IMR-90 (cell line): ENCODE data around the gene LRRC56. TPM values are rescaled to one million over a fixed set of nuclear protein-coding genes. Genes with fewer than 3 reads are reported as not detected.
A peak's percentile ranks its signal among the peaks of the same experiment; 100 is the strongest.

ENCODE experiments used
- ATAC-seq: fragments of 200-7000 bp; cut with Tn5 transposase; 2 replicates; pipeline ENCODE4 v1.9.1; 2020; ENCODE audit warnings: low read depth, mild to moderate bottlenecking, moderate library complexity
- BruUV-seq: library from RNA; stranded (reverse); fragments of 400-500 nt; replicated peaks from 2 replicates; lab custom pipeline; 2021; lab: Mats Ljungman, UMichigan
- CTCF ChIA-PET: fragments of 300-600 bp; formaldehyde crosslinking; extraction: SDS; loops from one replicate; lab custom pipeline; 2021; ENCODE audit warnings: antibody characterized with exemption; lab: Yijun Ruan, JAX
- POLR2A ChIA-PET: fragments of 300-600 bp; sonication (Branson Sonifier 250); formaldehyde crosslinking; loops from one replicate; lab custom pipeline; 2022; ENCODE audit warnings: antibody characterized with exemption; ENCODE audit not compliant: unreplicated experiment; lab: Charles Lee
- DNase-seq: peaks from one replicate; pipeline ENCODE4 v3.0.0; 2013
- H2AFZ ChIP-seq: replicated peaks from 2 replicates; pipeline ENCODE3; 2013; ENCODE audit warnings: low read length, mild to moderate bottlenecking; ENCODE audit not compliant: poor library complexity
- H2AK5ac ChIP-seq: 2 replicates; pipeline ENCODE4 v1.6.1; 2013; ENCODE audit warnings: low read depth, low read length, inconsistent platforms
- H2AK9ac ChIP-seq: replicated peaks from 2 replicates; pipeline ENCODE3; 2013; ENCODE audit warnings: mild to moderate bottlenecking, low read depth, low read length, moderate library complexity; ENCODE audit not compliant: poor library complexity
- H2BK120ac ChIP-seq: 2 replicates; pipeline ENCODE4 v1.6.1; 2013; ENCODE audit warnings: low read depth, low read length, inconsistent platforms
- H2BK15ac ChIP-seq: 3 replicates; pipeline ENCODE4 v1.6.1; 2013; ENCODE audit warnings: low read depth, low read length, inconsistent platforms
- H2BK20ac ChIP-seq: 2 replicates; pipeline ENCODE4 v1.6.1; 2013; ENCODE audit warnings: low read depth, mild to moderate bottlenecking, inconsistent platforms, low read length, moderate library complexity
- H2BK5ac ChIP-seq: 2 replicates; pipeline ENCODE4 v1.6.1; 2013; ENCODE audit warnings: mild to moderate bottlenecking, low read depth, low read length, inconsistent platforms; ENCODE audit not compliant: poor library complexity, severe bottlenecking
- H3K14ac ChIP-seq: replicated peaks from 2 replicates; pipeline ENCODE4 v1.6.1; 2013; ENCODE audit warnings: low read depth, low read length, inconsistent platforms
- H3K18ac ChIP-seq: 2 replicates; pipeline ENCODE4 v1.6.1; 2013; ENCODE audit warnings: low read depth, low read length, control low read depth
- H3K23ac ChIP-seq: 2 replicates; pipeline ENCODE4 v1.6.1; 2013; ENCODE audit warnings: low read depth, low read length, inconsistent platforms
- H3K27ac ChIP-seq: 2 replicates; pipeline ENCODE4 v1.5.1; 2013; ENCODE audit warnings: mild to moderate bottlenecking, control low read depth, low read length; ENCODE audit not compliant: insufficient read depth
- H3K27me3 ChIP-seq: 2 replicates; pipeline ENCODE4 v1.6.1; 2013; ENCODE audit warnings: low read length; ENCODE audit not compliant: control insufficient read depth, insufficient read depth
- H3K36me3 ChIP-seq: 2 replicates; pipeline ENCODE4 v1.6.1; 2013; ENCODE audit warnings: low read length, mixed read lengths; ENCODE audit not compliant: control insufficient read depth, insufficient read depth
- H3K4ac ChIP-seq: 2 replicates; pipeline ENCODE4 v1.6.1; 2013; ENCODE audit warnings: low read depth, low read length, inconsistent platforms
- H3K4me1 ChIP-seq: 2 replicates; pipeline ENCODE4 v1.6.1; 2013; ENCODE audit warnings: low read length, mixed read lengths; ENCODE audit not compliant: control insufficient read depth, insufficient read depth
- H3K4me2 ChIP-seq: 2 replicates; pipeline ENCODE4 v1.6.1; 2013; ENCODE audit warnings: low read depth, mild to moderate bottlenecking, control low read depth, low read length, moderate library complexity
- H3K4me3 ChIP-seq: 2 replicates; pipeline ENCODE4 v1.5.1; 2013; ENCODE audit warnings: low read depth, mild to moderate bottlenecking, control low read depth, low read length, moderate library complexity; ENCODE audit not compliant: insufficient read depth
- H3K56ac ChIP-seq: 2 replicates; pipeline ENCODE4 v1.6.1; 2013; ENCODE audit warnings: low read length, inconsistent platforms; ENCODE audit not compliant: insufficient read depth; ENCODE audit errors: extremely low read depth
- H3K79me1 ChIP-seq, 2 experiments: 2 replicates each; pipeline ENCODE4 v1.6.1; 2013; ENCODE audit warnings: low read length in 2 of 2, inconsistent platforms in 1 of 2, low read depth in 1 of 2
- H3K9ac ChIP-seq: 2 replicates; pipeline ENCODE4 v1.6.1; 2013; ENCODE audit warnings: low read depth, low read length, control low read depth
- H3K9me1 ChIP-seq: 2 replicates; pipeline ENCODE4 v1.6.1; 2013; ENCODE audit warnings: low read length, inconsistent platforms; ENCODE audit not compliant: insufficient read depth
- H3K9me3 ChIP-seq: 2 replicates; pipeline ENCODE4 v1.6.1; 2013; ENCODE audit warnings: low read length; ENCODE audit not compliant: control insufficient read depth, insufficient read depth
- H4K20me1 ChIP-seq: 2 replicates; pipeline ENCODE4 v1.6.1; 2013; ENCODE audit warnings: low read length, inconsistent platforms; ENCODE audit not compliant: insufficient read depth
- H4K5ac ChIP-seq: 2 replicates; pipeline ENCODE4 v1.6.1; 2013; ENCODE audit warnings: mild to moderate bottlenecking, low read depth, low read length, control low read depth
- H4K8ac ChIP-seq, 2 experiments: 2 replicates each; pipeline ENCODE4 v1.6.1; 2013; ENCODE audit warnings: low read depth in 2 of 2, low read length in 2 of 2, control low read depth in 1 of 2, inconsistent platforms in 1 of 2
- H4K91ac ChIP-seq: 2 replicates; pipeline ENCODE4 v1.6.1; 2013; ENCODE audit warnings: low read depth, low read length, inconsistent platforms; ENCODE audit not compliant: insufficient read depth
- BHLHE40 ChIP-seq: fragments of 150-350 bp; IDR thresholded peaks from 2 replicates; pipeline ENCODE4 v1.6.1; 2016; ENCODE audit warnings: mild to moderate bottlenecking, low read depth, low read length
- CEBPB ChIP-seq: IDR thresholded peaks from 2 replicates; pipeline ENCODE4 v1.6.1; 2012; ENCODE audit warnings: low read depth, low read length, improper control_type of control experiment
- CHD1 ChIP-seq: IDR thresholded peaks from 2 replicates; pipeline ENCODE4 v1.6.1; 2012; ENCODE audit warnings: low read depth, low read length, improper control_type of control experiment
- FOS ChIP-seq: fragments of 150-350 bp; IDR thresholded peaks from 2 replicates; pipeline ENCODE4 v1.6.1; 2016; ENCODE audit warnings: low read depth, low read length
- MAFK ChIP-seq: IDR thresholded peaks from 2 replicates; pipeline ENCODE4 v1.6.1; 2012; ENCODE audit warnings: low read depth, low read length, improper control_type of control experiment
- MAZ ChIP-seq: IDR thresholded peaks from 2 replicates; pipeline ENCODE4 v1.6.1; 2012; ENCODE audit warnings: low read depth, mild to moderate bottlenecking, low read length, improper control_type of control experiment, moderate library complexity, borderline replicate concordance
- MXI1 ChIP-seq: IDR thresholded peaks from 2 replicates; pipeline ENCODE4 v1.6.1; 2012; ENCODE audit warnings: low read depth, mild to moderate bottlenecking, low read length, moderate library complexity, borderline replicate concordance
- NFE2L2 ChIP-seq: fragments of 150-350 bp; IDR thresholded peaks from 2 replicates; pipeline ENCODE4 v1.6.1; 2016; ENCODE audit warnings: low read depth, mild to moderate bottlenecking, low read length
- POLR2A ChIP-seq: IDR thresholded peaks from 2 replicates; pipeline ENCODE4 v1.6.1; 2012; ENCODE audit warnings: mild to moderate bottlenecking, low read depth, low read length
- RAD21 ChIP-seq: IDR thresholded peaks from 2 replicates; pipeline ENCODE4 v1.6.1; 2012; ENCODE audit warnings: low read length, improper control_type of control experiment
- RCOR1 ChIP-seq: IDR thresholded peaks from 2 replicates; pipeline ENCODE4 v1.6.1; 2012; ENCODE audit warnings: mild to moderate bottlenecking, low read length, improper control_type of control experiment; ENCODE audit not compliant: insufficient replicate concordance
- RFX5 ChIP-seq: IDR thresholded peaks from 2 replicates; pipeline ENCODE4 v1.8.0; 2012; ENCODE audit warnings: low read depth, mild to moderate bottlenecking, low read length, moderate library complexity
- SMC3 ChIP-seq: fragments of 150-350 bp; IDR thresholded peaks from 2 replicates; pipeline ENCODE4 v1.6.1; 2016; ENCODE audit warnings: low read depth, mild to moderate bottlenecking, antibody characterized with exemption, low read length, moderate library complexity
- WGBS, 2 experiments: methylation state at CpG; one replicate each; pipeline versions ENCODE4 v1.1.5 to v1.1.7; 2013; ENCODE audit warnings: missing lambda C conversion rate in 2 of 2; ENCODE audit not compliant: insufficient read length in 1 of 2; ENCODE audit errors: extremely low coverage in 2 of 2; 5-methylcytosine and 5-hydroxymethylcytosine counted together
- dilution Hi-C: fragments of 300-500 bp; cut with HindIII; formaldehyde crosslinking; loops from one replicate; pipeline ENCODE4 v1.14.3; 2018; ENCODE audit warnings: low sequenced_read_pairs; ENCODE audit not compliant: unreplicated experiment
- in situ Hi-C: fragments of 300-500 bp; cut with MboI; formaldehyde crosslinking; loops from 3 replicates; pipeline ENCODE4 v1.14.3; 2019; ENCODE audit warnings: low sequenced_read_pairs, inconsistent platforms, mixed read lengths
- intact Hi-C: fragments of 100-400 bp; cut with micrococcal nuclease; formaldehyde crosslinking; loops from 2 replicates; pipeline ENCODE4 v1.10.0; 2022
- polyA plus RNA-seq, 3 experiments: library from polyadenylated mRNA; depleted of rRNA; stranded (reverse); fragments of >200 nt; gene quantifications; 2 replicates each; pipeline ENCODE4 v1.2.3, GENCODE V29; 2012; ENCODE audit warnings: low replicate concordance in 1 of 3
- total RNA-seq: library from RNA; depleted of rRNA; stranded (reverse); fragments of >200 nt; gene quantifications from 2 replicates; pipeline ENCODE4 v1.2.3, GENCODE V29; 2012
- TF ChIP-seq, protein P1 (sequence below): fragments of 150-350 bp; IDR thresholded peaks from 2 replicates; pipeline ENCODE4 v1.6.1; 2017; ENCODE audit warnings: mild to moderate bottlenecking, antibody characterized with exemption, low read length, low read depth
- TF ChIP-seq, protein P2 (sequence below): fragments of 150-350 bp; IDR thresholded peaks from 2 replicates; pipeline ENCODE4 v1.6.1; 2016; ENCODE audit warnings: low read depth, mild to moderate bottlenecking, low read length, moderate library complexity, borderline replicate concordance
- TF ChIP-seq, protein P3 (sequence below): conservative IDR thresholded peaks from 2 replicates; pipeline ENCODE4 v1.5.1; 2012; ENCODE audit warnings: mild to moderate bottlenecking, low read depth, low read length, improper control_type of control experiment

Gene LRRC56
- total and polyA plus RNA-seq, 2 of the 4 experiments (the other 2 are of a cell fraction): 0.36 to 1.3 TPM

DNA sequence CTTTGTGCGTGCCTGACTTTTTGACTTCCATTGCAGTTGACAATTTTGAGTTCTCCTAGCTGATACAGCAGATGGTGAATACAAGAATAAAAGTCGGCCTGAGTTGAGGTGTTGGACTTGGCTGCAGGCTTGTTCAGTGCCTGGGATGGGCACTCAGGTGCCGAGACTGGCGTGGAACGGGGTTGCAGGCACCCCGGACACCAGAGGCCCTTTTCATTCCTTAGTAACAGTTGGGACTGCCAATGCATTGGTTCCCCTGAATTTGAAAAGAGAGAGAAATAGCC, 40.2 kb downstream of the LRRC56 start:
- no peak for ATAC-seq
- no peak overlapping the region for H2AFZ ChIP-seq
- H3K27ac ChIP-seq: peak overlapping the region; percentile 87
- no peak overlapping the region for H3K56ac ChIP-seq
- H2BK120ac ChIP-seq: no peak overlapping the region
- ChIA-PET POLR2A (no interaction called here), CTCF (no interaction called here)
- dilution Hi-C loops (no loop called here), intact Hi-C loops (no loop called here), in situ Hi-C loops (no loop called here)
- H3K4me1 ChIP-seq: peaks cover 16% of the 10 kb centered on the region
- no TSS peak for BruUV-seq
- H3K9ac ChIP-seq: peak overlapping the region; percentile 97
- no peak overlapping the region for H3K18ac ChIP-seq
- H2BK15ac ChIP-seq: no peak overlapping the region
- H2BK20ac ChIP-seq: no peak overlapping the region
- 50% methylated on average over 1 of the region's 6 CpGs; no CpG with 5 or more reads in 1 of the 2 experiments for WGBS, 2 experiments
- 0 out of 2 replicates have a peak overlapping the region, but pooled peaks have one; percentile 0 for H3K14ac ChIP-seq
- H2BK5ac ChIP-seq: no peak overlapping the region
- H3K9me3 ChIP-seq: no peaks in the 10 kb centered on the region
- no peak overlapping the region for H4K5ac ChIP-seq
- H3K79me1 ChIP-seq: peaks cover 2 to 40% of the 10 kb centered on the region in 2 experiments; a peak in 3 of 4 replicates
- H4K8ac ChIP-seq: no peak overlapping the region
- H4K91ac ChIP-seq: no peak overlapping the region
- H3K9me1 ChIP-seq: peaks cover 18% of the 10 kb centered on the region
- peak overlapping the region; percentile 95 for H3K4me2 ChIP-seq
- H3K4me3 ChIP-seq: peak overlapping the region; percentile 61
- H3K36me3 ChIP-seq: peaks cover 9% of the 10 kb centered on the region
- TF ChIP-seq MXI1 (no peak), POLR2A (no peak), RFX5 (no peak), FOS (no peak), SMC3 (no peak), RAD21 (no peak), RCOR1 (no peak), BHLHE40 (no peak), CEBPB (no peak), MAZ (no peak), NFE2L2 (no peak), MAFK (no peak), CHD1 (no peak)
- TF ChIP-seq, protein P1, sequence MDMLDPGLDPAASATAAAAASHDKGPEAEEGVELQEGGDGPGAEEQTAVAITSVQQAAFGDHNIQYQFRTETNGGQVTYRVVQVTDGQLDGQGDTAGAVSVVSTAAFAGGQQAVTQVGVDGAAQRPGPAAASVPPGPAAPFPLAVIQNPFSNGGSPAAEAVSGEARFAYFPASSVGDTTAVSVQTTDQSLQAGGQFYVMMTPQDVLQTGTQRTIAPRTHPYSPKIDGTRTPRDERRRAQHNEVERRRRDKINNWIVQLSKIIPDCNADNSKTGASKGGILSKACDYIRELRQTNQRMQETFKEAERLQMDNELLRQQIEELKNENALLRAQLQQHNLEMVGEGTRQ: no peak
- TF ChIP-seq, protein P2, sequence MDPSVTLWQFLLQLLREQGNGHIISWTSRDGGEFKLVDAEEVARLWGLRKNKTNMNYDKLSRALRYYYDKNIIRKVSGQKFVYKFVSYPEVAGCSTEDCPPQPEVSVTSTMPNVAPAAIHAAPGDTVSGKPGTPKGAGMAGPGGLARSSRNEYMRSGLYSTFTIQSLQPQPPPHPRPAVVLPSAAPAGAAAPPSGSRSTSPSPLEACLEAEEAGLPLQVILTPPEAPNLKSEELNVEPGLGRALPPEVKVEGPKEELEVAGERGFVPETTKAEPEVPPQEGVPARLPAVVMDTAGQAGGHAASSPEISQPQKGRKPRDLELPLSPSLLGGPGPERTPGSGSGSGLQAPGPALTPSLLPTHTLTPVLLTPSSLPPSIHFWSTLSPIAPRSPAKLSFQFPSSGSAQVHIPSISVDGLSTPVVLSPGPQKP: no peak
- TF ChIP-seq, protein P3, sequence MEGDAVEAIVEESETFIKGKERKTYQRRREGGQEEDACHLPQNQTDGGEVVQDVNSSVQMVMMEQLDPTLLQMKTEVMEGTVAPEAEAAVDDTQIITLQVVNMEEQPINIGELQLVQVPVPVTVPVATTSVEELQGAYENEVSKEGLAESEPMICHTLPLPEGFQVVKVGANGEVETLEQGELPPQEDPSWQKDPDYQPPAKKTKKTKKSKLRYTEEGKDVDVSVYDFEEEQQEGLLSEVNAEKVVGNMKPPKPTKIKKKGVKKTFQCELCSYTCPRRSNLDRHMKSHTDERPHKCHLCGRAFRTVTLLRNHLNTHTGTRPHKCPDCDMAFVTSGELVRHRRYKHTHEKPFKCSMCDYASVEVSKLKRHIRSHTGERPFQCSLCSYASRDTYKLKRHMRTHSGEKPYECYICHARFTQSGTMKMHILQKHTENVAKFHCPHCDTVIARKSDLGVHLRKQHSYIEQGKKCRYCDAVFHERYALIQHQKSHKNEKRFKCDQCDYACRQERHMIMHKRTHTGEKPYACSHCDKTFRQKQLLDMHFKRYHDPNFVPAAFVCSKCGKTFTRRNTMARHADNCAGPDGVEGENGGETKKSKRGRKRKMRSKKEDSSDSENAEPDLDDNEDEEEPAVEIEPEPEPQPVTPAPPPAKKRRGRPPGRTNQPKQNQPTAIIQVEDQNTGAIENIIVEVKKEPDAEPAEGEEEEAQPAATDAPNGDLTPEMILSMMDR: no peak
- no peak overlapping the region for H2AK9ac ChIP-seq
- no peak overlapping the region for H3K4ac ChIP-seq
- no peaks in the 10 kb centered on the region; the same call in 1 of the 2 replicates for H3K27me3 ChIP-seq
- no peak overlapping the region; the same call in 1 of the 2 replicates for H3K23ac ChIP-seq
- H2AK5ac ChIP-seq: no peak overlapping the region
- H4K20me1 ChIP-seq: peaks cover 60% of the 10 kb centered on the region
- no peak for DNase-seq
